Measurements from ENCODE around the gene INSM1. TPM values are rescaled to one million over a fixed set of nuclear protein-coding genes. Genes with fewer than 3 reads are reported as not detected.

Gene INSM1
- total and polyA plus RNA-seq, 2 donors (not counting 3 experiments of a cell fraction or from before 2014, with no cell fraction given): not detected

DNA sequence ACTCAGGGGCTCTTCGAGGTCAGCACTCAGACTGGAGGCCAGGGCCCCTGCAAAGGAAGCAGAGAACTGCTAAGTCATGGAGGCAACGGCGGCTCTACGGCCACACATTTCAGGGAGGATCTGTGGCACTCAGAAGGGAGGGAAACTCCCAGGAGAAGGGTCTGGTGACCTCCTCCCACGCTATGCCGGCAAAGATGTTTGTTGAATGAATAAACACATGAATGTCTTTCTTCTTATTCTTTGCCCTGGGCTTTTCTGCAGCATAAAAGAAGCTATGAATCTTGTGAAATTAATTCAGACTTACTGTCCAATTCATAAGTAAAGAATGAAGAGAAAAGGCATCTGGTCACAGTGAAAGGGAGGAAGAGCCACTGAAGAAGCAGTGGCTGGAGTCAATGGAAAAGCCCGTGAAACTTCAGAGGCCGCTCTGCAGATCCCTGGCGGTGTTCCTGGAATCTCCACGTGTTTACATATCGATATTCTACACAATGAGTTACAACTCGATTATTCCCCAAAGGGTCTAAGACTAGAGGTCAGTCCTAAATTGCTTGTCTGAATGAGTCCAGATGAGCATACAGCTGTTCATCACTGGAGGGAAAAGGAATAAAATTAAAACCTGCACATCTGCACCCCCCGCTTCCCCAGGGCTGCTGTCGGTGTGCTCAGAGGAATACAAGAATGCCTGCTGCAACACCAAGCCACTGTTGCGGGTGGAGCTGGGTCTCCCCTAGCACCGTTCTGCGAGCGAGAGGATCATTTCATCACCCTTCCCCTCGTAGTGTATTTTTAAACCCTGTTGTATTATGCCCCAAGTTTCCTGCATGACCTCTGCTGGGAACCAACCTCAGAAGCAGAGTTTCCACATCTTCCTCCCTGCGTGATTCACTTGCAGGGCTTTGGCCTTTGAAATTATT lies 25.6 kb downstream of the INSM1 start:
- H3K27ac ChIP-seq (ENCODE audit: insufficient read depth, low read depth, low read length): no peak overlapping the region
- H3K4me1 ChIP-seq (ENCODE audit: control insufficient read depth, extremely low read depth, insufficient read depth, low read length): no peaks in the 10 kb centered on the region
- FAIRE-seq (no peak), DNase-seq (ENCODE audit: low read depth, low spot score) (no peak)
- H3K9me1 ChIP-seq (replicated peaks; ENCODE audit: control insufficient read depth, extremely low read depth, insufficient read depth, low read length): no peaks in the 10 kb centered on the region
- intact Hi-C loops (cut with micrococcal nuclease): no loop called here
- H3K4me2 ChIP-seq (ENCODE audit: insufficient read depth, low read length): no peak overlapping the region
- ChIA-PET POLR2A (no interaction called here), CTCF (no interaction called here)
- no peaks in the 10 kb centered on the region for H3K79me2 ChIP-seq (ENCODE audit: control insufficient read depth, insufficient read depth, low read length)
- dilution Hi-C loops (cut with MboI; ENCODE audit: extremely low pct_ligation_motif_present, low sequenced_read_pairs): no loop called here
- no TSS peak for BruUV-seq (replicated peaks)
- H4K20me1 ChIP-seq (replicated peaks; ENCODE audit: control insufficient read depth, extremely low read depth, insufficient read depth, low read length): no peaks in the 10 kb centered on the region
- H3K9me3 ChIP-seq (replicated peaks; ENCODE audit: control insufficient read depth, insufficient read depth, low read length): no peaks in the 10 kb centered on the region
- H3K27me3 ChIP-seq (ENCODE audit: control insufficient read depth in 2 of 2, insufficient read depth in 2 of 2, low read length in 2 of 2): no peaks in the 10 kb centered on the region
- no peak overlapping the region for H3K9ac ChIP-seq (replicated peaks; ENCODE audit: extremely low read depth, insufficient read depth, low read length)
- TF ChIP-seq EZH2 (IDR thresholded peaks at IDR 0.05; ENCODE audit: borderline replicate concordance, low read depth, low read length, severe bottlenecking) (no peak), POLR2AphosphoS5 (IDR thresholded peaks at IDR 0.05; ENCODE audit: insufficient read depth, low read depth, low read length) (no peak), GATA2 (IDR thresholded peaks at IDR 0.05; ENCODE audit: insufficient read depth, insufficient read length, low read depth, low read length) (no peak), FOS (IDR thresholded peaks at IDR 0.05; ENCODE audit: borderline replicate concordance, insufficient read depth, low read length) (no peak), MYC (IDR thresholded peaks at IDR 0.05; ENCODE audit: low read depth, low read length) (no peak), JUN (IDR thresholded peaks at IDR 0.05; ENCODE audit: borderline replicate concordance, insufficient read depth, insufficient read length, low read depth) (no peak), POLR2A (IDR thresholded peaks at IDR 0.05; ENCODE audit: low read depth, low read length) (no peak)
- TF ChIP-seq, protein P1, sequence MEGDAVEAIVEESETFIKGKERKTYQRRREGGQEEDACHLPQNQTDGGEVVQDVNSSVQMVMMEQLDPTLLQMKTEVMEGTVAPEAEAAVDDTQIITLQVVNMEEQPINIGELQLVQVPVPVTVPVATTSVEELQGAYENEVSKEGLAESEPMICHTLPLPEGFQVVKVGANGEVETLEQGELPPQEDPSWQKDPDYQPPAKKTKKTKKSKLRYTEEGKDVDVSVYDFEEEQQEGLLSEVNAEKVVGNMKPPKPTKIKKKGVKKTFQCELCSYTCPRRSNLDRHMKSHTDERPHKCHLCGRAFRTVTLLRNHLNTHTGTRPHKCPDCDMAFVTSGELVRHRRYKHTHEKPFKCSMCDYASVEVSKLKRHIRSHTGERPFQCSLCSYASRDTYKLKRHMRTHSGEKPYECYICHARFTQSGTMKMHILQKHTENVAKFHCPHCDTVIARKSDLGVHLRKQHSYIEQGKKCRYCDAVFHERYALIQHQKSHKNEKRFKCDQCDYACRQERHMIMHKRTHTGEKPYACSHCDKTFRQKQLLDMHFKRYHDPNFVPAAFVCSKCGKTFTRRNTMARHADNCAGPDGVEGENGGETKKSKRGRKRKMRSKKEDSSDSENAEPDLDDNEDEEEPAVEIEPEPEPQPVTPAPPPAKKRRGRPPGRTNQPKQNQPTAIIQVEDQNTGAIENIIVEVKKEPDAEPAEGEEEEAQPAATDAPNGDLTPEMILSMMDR (IDR thresholded peaks at IDR 0.05; ENCODE audit: extremely low read depth in 1 of 2, insufficient read depth in 1 of 2, low read depth in 1 of 2, low read length in 2 of 2): no peak
- TF ChIP-seq, protein P2, sequence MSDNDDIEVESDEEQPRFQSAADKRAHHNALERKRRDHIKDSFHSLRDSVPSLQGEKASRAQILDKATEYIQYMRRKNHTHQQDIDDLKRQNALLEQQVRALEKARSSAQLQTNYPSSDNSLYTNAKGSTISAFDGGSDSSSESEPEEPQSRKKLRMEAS (IDR thresholded peaks at IDR 0.05; ENCODE audit: insufficient read depth, insufficient read length): no peak
- H2AFZ ChIP-seq (ENCODE audit: low read depth, low read length): no peak overlapping the region
- H3K4me3 ChIP-seq (replicated peaks in 1 of 3; ENCODE audit: insufficient read depth in 1 of 3, low read depth in 1 of 3, low read length in 3 of 3): no peak overlapping the region
- peaks cover 0 to 17% of the 10 kb centered on the region in 2 experiments for H3K36me3 ChIP-seq (ENCODE audit: control insufficient read depth in 2 of 2, extremely low read depth in 1 of 2, insufficient read depth in 2 of 2, low read length in 2 of 2)

Data from endothelial cell of umbilical vein (primary cell).